GM12892 (cell line): Measurements from ENCODE around the gene HOXA11.

Experiments used
- DNase-seq: peaks from one replicate; pipeline ENCODE4 v3.0.0; 2011; ENCODE audit not compliant: insufficient read length
- FAIRE-seq: peaks from 2 replicates; lab custom pipeline; 2011; peaks lifted over from hg19 to GRCh38; lab: Jason Lieb, UNC
- POLR2A ChIP-seq: IDR thresholded peaks from 2 replicates; pipeline ENCODE4 v1.6.1; 2011; ENCODE audit warnings: low read depth, low read length, control low read depth
- POLR2AphosphoS5 ChIP-seq: IDR thresholded peaks from 2 replicates; pipeline ENCODE4 v1.6.1; 2011; ENCODE audit warnings: low read depth, low read length, control low read depth
- TAF1 ChIP-seq: IDR thresholded peaks from 2 replicates; pipeline ENCODE4 v1.6.1; 2011; ENCODE audit warnings: low read depth, mild to moderate bottlenecking, control low read depth, low read length, borderline replicate concordance

The HOXA11 gene

GRCh38 chr7:27170426-27171324 lies 14.4 kb downstream of the HOXA11 start:
- FAIRE-seq (no peak), DNase-seq (no peak)
- TF ChIP-seq TAF1 (no peak), POLR2A (no peak), POLR2AphosphoS5 (no peak)

DNA sequence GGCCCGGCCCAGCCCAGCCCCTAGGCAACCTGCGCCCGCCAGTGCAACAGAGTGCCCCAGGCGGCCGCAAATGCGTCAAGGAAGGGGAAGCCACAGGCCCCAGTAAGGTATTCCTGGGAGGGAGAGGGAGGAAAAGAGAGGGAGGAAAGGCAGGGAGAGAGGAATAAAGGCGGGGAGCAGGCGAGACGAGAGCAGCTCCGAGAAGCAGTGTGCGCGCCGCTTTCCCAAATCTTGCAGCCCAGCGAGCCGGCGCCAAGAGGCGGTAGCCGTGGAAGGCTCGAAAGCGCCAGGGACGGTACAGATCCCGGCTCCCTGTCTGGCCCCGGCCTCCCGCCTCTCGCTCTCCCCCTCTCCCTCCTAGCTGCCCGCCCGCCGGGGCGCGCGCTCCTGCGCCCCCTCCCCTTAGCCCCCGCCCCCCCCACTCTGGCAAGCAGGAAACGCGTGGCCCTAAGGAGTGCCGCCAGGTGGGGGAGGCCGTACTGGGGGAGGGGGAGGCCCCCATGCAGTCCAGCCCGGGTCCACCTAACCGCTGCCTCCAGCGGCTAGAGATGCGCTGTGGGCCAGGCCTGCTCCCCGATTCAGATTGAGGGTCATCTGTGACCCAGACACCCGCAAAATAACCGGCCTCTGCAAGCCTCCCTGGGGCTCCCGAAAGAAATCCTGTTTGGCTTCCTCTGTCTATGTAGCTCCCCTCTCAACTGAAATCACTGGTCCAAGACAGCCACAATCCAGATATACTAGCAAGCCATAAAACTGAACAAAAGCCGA lies 15.2 kb downstream of the HOXA11 start:
- FAIRE-seq: no peak
- DNase-seq: no peak
- no peak for TF ChIP-seq POLR2A
- TF ChIP-seq TAF1: no peak
- TF ChIP-seq POLR2AphosphoS5: no peak

GRCh38 chr7:27168265-27168947 lies 16.6 kb downstream of the HOXA11 start:
- FAIRE-seq (no peak), DNase-seq (no peak)
- TF ChIP-seq TAF1: no peak
- TF ChIP-seq POLR2A: peak; percentile 17; the same call in 1 of the 2 replicates
- TF ChIP-seq POLR2AphosphoS5: no peak

GRCh38 chr7:27167916-27168264 lies 17.1 kb downstream of the HOXA11 start:
- DNase-seq: no peak
- FAIRE-seq: no peak
- no peak for TF ChIP-seq POLR2AphosphoS5
- TF ChIP-seq POLR2A: no peak
- no peak for TF ChIP-seq TAF1

DNA sequence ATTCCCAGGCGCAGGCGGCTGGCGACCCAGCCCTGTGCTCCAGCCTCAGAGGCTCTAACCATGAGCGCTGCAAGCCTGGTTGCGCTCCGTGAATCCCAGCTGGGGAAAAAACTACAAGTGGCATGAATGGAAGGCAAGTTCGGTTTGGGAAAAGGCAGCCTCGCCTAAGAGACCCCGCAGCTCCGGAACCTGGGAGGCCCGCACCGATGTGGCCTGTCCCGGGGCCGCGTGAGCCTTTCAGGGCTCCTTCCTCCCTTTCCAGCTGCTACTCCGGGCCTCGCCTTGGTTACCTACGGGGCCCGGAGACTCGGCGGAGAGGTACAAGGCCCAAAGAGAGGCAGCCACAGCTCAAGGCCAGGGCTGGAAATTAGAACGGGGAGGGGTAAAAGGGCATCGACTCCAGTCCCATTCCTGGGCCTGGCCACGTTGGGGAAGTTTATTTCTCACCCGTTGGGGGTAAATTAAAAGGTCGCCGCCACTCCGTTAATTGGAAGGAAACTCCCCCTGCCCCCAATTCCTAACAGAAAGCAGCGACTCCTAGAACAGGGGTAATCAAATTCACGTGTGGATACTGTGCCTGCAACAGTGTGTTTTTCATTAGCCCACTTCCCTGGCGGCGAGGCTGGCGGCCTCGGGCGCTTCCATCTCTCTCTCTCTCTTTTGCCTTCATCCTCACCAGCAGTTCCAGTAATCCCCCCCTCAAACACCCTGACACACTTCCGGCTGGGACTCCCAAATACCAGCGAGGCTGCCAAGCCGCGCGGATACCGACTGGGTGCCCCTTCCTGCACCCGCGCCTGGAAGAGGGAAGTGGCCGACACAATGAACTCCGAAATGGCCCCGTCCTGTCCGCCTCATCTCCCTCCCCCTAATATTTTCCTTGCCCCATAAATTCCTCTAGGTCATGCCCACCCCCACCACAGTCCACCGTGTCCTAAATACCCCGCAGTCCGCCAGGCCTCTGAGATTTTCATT lies 18.2 kb downstream of the HOXA11 start:
- no peak for FAIRE-seq
- no peak for DNase-seq

GRCh38 chr7:27165996-27166530 lies 19.0 kb downstream of the HOXA11 start:
- FAIRE-seq: no peak
- no peak for TF ChIP-seq POLR2AphosphoS5
- no peak for TF ChIP-seq TAF1
- TF ChIP-seq POLR2A: no peak
- DNase-seq: no peak

More for the DNA sequence above, 18.2 kb downstream of the HOXA11 start:
- no peak for TF ChIP-seq TAF1
- TF ChIP-seq POLR2AphosphoS5: no peak
- no peak for TF ChIP-seq POLR2A

GRCh38 chr7:27165089-27165995 lies 19.7 kb downstream of the HOXA11 start, which contains the start of gene HOXA9:
TSS of gene HOXA9 (minus strand) at chr7:27165537. CDS start at chr7:27165457, 80 bp downstream.
- TF ChIP-seq TAF1 (0 out of 2 replicates have a peak, but pooled peaks have one; percentile 19), POLR2AphosphoS5 (no peak), POLR2A (peak; percentile 57; the same call in 1 of the 2 replicates)
- DNase-seq (no peak), FAIRE-seq (no peak)

GRCh38 chr7:27164367-27165088 lies 20.5 kb downstream of the HOXA11 start:
- DNase-seq: no peak
- TF ChIP-seq POLR2AphosphoS5: no peak
- no peak for TF ChIP-seq TAF1
- TF ChIP-seq POLR2A: no peak
- no peak for FAIRE-seq

- DNase-seq: no peak
- no peak for FAIRE-seq
- TF ChIP-seq TAF1: no peak
- TF ChIP-seq POLR2AphosphoS5: no peak
- no peak for TF ChIP-seq POLR2A
These were observed 21.0 kb downstream of the HOXA11 start for GRCh38 chr7:27164045-27164366.
